ENCODE data around the gene EEF1AKMT4.

Gene EEF1AKMT4

GRCh38 chr3:184283681-184284080, 34.2 kb downstream of the EEF1AKMT4 start:
- Histone ChIP-seq H3K4me3 (replicated peaks; ENCODE audit: low read depth, low read length) (no peak overlapping the region), H3K36me3 (ENCODE audit: control insufficient read depth, insufficient read depth, low read length) (no peaks in the 10 kb centered on the region), H3K27me3 (replicated peaks; ENCODE audit: control insufficient read depth, insufficient read depth, low read length) (no peaks in the 10 kb centered on the region; the same call in 1 of the 2 replicates)
- TF ChIP-seq CTCF (IDR thresholded peaks at IDR 0.05; ENCODE audit: insufficient read depth, low read length, poor library complexity, severe bottlenecking), result no peak
- DNase-seq (ENCODE audit: extremely low read depth, insufficient read length), result no peak

GRCh38 chr3:184284696-184285095, 35.2 kb downstream of the EEF1AKMT4 start:
- DNase-seq (ENCODE audit: extremely low read depth, insufficient read length), result no peak
- no peak overlapping the region for H3K4me3 ChIP-seq (replicated peaks; ENCODE audit: low read depth, low read length)
- H3K36me3 ChIP-seq (ENCODE audit: control insufficient read depth, insufficient read depth, low read length), result no peaks in the 10 kb centered on the region
- TF ChIP-seq CTCF (IDR thresholded peaks at IDR 0.05; ENCODE audit: insufficient read depth, low read length, poor library complexity, severe bottlenecking), result peak; percentile 36
- no peaks in the 10 kb centered on the region; the same call in 1 of the 2 replicates for H3K27me3 ChIP-seq (replicated peaks; ENCODE audit: control insufficient read depth, insufficient read depth, low read length)

- H3K27me3 ChIP-seq (replicated peaks; ENCODE audit: control insufficient read depth, insufficient read depth, low read length), result no peaks in the 10 kb centered on the region; the same call in 1 of the 2 replicates
- no peaks in the 10 kb centered on the region for H3K36me3 ChIP-seq (ENCODE audit: control insufficient read depth, insufficient read depth, low read length)
- no peak overlapping the region for H3K4me3 ChIP-seq (replicated peaks; ENCODE audit: low read depth, low read length)
- peak; percentile 73 for TF ChIP-seq CTCF (IDR thresholded peaks at IDR 0.05; ENCODE audit: insufficient read depth, low read length, poor library complexity, severe bottlenecking)
- DNase-seq (ENCODE audit: extremely low read depth, insufficient read length), result peak; percentile 23
Measured at GRCh38 chr3:184289426-184289938, 40.0 kb downstream of the EEF1AKMT4 start.

- no peaks in the 10 kb centered on the region; the same call in 1 of the 2 replicates for H3K27me3 ChIP-seq (replicated peaks; ENCODE audit: control insufficient read depth, insufficient read depth, low read length)
- H3K36me3 ChIP-seq (ENCODE audit: control insufficient read depth, insufficient read depth, low read length), result no peaks in the 10 kb centered on the region
- DNase-seq (ENCODE audit: extremely low read depth, insufficient read length), result no peak
- no peak for TF ChIP-seq CTCF (IDR thresholded peaks at IDR 0.05; ENCODE audit: insufficient read depth, low read length, poor library complexity, severe bottlenecking)
- no peak overlapping the region for H3K4me3 ChIP-seq (replicated peaks; ENCODE audit: low read depth, low read length)
Measured at GRCh38 chr3:184290331-184290730, 40.9 kb downstream of the EEF1AKMT4 start.

- Histone ChIP-seq H3K27me3 (replicated peaks; ENCODE audit: control insufficient read depth, insufficient read depth, low read length) (no peaks in the 10 kb centered on the region), H3K36me3 (ENCODE audit: control insufficient read depth, insufficient read depth, low read length) (no peaks in the 10 kb centered on the region), H3K4me3 (replicated peaks; ENCODE audit: low read depth, low read length) (no peak overlapping the region)
- no peak for TF ChIP-seq CTCF (IDR thresholded peaks at IDR 0.05; ENCODE audit: insufficient read depth, low read length, poor library complexity, severe bottlenecking)
- DNase-seq (ENCODE audit: extremely low read depth, insufficient read length), result no peak
Measured at GRCh38 chr3:184291044-184291737, 41.7 kb downstream of the EEF1AKMT4 start.
